ENCODE data around the gene CD248. TPM values are rescaled to one million over a fixed set of nuclear protein-coding genes. Genes with fewer than 3 reads are reported as not detected.
A peak's percentile ranks its signal among the peaks of the same experiment; 100 is the strongest.

The CD248 gene
- total RNA-seq, 1 donor from 2014 or later: 58.8 TPM

GRCh38 chr11:66328302-66329144, 11.7 kb upstream of the CD248 start:
- peak overlapping the region; percentile 75 for H3K4me2 ChIP-seq (ENCODE audit: low read length)
- H2AFZ ChIP-seq (ENCODE audit: low read depth, low read length): no peak overlapping the region
- TF ChIP-seq, protein P1, sequence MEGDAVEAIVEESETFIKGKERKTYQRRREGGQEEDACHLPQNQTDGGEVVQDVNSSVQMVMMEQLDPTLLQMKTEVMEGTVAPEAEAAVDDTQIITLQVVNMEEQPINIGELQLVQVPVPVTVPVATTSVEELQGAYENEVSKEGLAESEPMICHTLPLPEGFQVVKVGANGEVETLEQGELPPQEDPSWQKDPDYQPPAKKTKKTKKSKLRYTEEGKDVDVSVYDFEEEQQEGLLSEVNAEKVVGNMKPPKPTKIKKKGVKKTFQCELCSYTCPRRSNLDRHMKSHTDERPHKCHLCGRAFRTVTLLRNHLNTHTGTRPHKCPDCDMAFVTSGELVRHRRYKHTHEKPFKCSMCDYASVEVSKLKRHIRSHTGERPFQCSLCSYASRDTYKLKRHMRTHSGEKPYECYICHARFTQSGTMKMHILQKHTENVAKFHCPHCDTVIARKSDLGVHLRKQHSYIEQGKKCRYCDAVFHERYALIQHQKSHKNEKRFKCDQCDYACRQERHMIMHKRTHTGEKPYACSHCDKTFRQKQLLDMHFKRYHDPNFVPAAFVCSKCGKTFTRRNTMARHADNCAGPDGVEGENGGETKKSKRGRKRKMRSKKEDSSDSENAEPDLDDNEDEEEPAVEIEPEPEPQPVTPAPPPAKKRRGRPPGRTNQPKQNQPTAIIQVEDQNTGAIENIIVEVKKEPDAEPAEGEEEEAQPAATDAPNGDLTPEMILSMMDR (IDR thresholded peaks at IDR 0.05; ENCODE audit: insufficient read depth, low read depth, low read length): peak; percentile 83
- TF ChIP-seq EZH2 (IDR thresholded peaks at IDR 0.05; ENCODE audit: insufficient read depth, low read length): no peak
- peaks cover 5% of the 10 kb centered on the region for H3K36me3 Mint-ChIP-seq (ENCODE audit: low read depth, unreplicated experiment)
- H3K9me3 Mint-ChIP-seq (ENCODE audit: unreplicated experiment): peaks cover 2% of the 10 kb centered on the region
- H3K27me3 ChIP-seq (ENCODE audit: insufficient read depth, low read length): no peaks in the 10 kb centered on the region
- FAIRE-seq (peak; percentile 37), DNase-seq (ENCODE audit: low read depth) (no peak)
- no peaks in the 10 kb centered on the region for H3K27me3 Mint-ChIP-seq (ENCODE audit: low read depth, unreplicated experiment)
- H3K4me3 Mint-ChIP-seq (ENCODE audit: unreplicated experiment): peak overlapping the region; percentile 60
- peaks cover 35% of the 10 kb centered on the region for H3K4me1 Mint-ChIP-seq (ENCODE audit: low read depth, unreplicated experiment)
- H3K27ac ChIP-seq (ENCODE audit: low read depth, low read length): peak overlapping the region; percentile 84
- H4K20me1 ChIP-seq (ENCODE audit: insufficient read depth, low read length): peaks cover 25% of the 10 kb centered on the region
- H3K4me1 ChIP-seq (ENCODE audit: insufficient read depth, low read length): peaks cover 48% of the 10 kb centered on the region
- H3K9ac ChIP-seq (ENCODE audit: low read length): peak overlapping the region; percentile 74
- H3K4me3 ChIP-seq (ENCODE audit: insufficient read depth, low read depth, low read length): no peak overlapping the region
- H3K9me3 ChIP-seq (ENCODE audit: insufficient read depth, low read depth, low read length): no peaks in the 10 kb centered on the region
- peaks cover 3% of the 10 kb centered on the region for H3K36me3 ChIP-seq (ENCODE audit: insufficient read depth, low read length)
- H3K27ac Mint-ChIP-seq (ENCODE audit: unreplicated experiment): peak overlapping the region; percentile 84
- peaks cover 4% of the 10 kb centered on the region for H3K79me2 ChIP-seq (ENCODE audit: insufficient read depth, low read length)

- Mint-ChIP-seq H3K36me3 (ENCODE audit: low read depth, unreplicated experiment) (peaks cover 4% of the 10 kb centered on the region), H3K4me1 (ENCODE audit: low read depth, unreplicated experiment) (peaks cover 39% of the 10 kb centered on the region), H3K4me3 (ENCODE audit: unreplicated experiment) (no peak overlapping the region), H3K27me3 (ENCODE audit: low read depth, unreplicated experiment) (no peaks in the 10 kb centered on the region), H3K9me3 (ENCODE audit: unreplicated experiment) (peaks cover 2% of the 10 kb centered on the region), H3K27ac (ENCODE audit: unreplicated experiment) (peak overlapping the region; percentile 84)
- peaks cover 3% of the 10 kb centered on the region for H3K36me3 ChIP-seq (ENCODE audit: insufficient read depth, low read length)
- H2AFZ ChIP-seq (ENCODE audit: low read depth, low read length): no peak overlapping the region
- TF ChIP-seq, protein P1 (IDR thresholded peaks at IDR 0.05; ENCODE audit: insufficient read depth, low read depth, low read length): no peak
- no peak for TF ChIP-seq EZH2 (IDR thresholded peaks at IDR 0.05; ENCODE audit: insufficient read depth, low read length)
- H3K4me3 ChIP-seq (ENCODE audit: insufficient read depth, low read depth, low read length): no peak overlapping the region
- peak overlapping the region; percentile 84 for H3K27ac ChIP-seq (ENCODE audit: low read depth, low read length)
- H3K27me3 ChIP-seq (ENCODE audit: insufficient read depth, low read length): no peaks in the 10 kb centered on the region
- H3K79me2 ChIP-seq (ENCODE audit: insufficient read depth, low read length): no peaks in the 10 kb centered on the region
- peak overlapping the region; percentile 74 for H3K9ac ChIP-seq (ENCODE audit: low read length)
- peaks cover 19% of the 10 kb centered on the region for H4K20me1 ChIP-seq (ENCODE audit: insufficient read depth, low read length)
- no peak for DNase-seq (ENCODE audit: low read depth)
- H3K4me2 ChIP-seq (ENCODE audit: low read length): peak overlapping the region; percentile 75
- no peak for FAIRE-seq
- H3K4me1 ChIP-seq (ENCODE audit: insufficient read depth, low read length): peaks cover 46% of the 10 kb centered on the region
- H3K9me3 ChIP-seq (ENCODE audit: insufficient read depth, low read depth, low read length): no peaks in the 10 kb centered on the region
These were observed 11.1 kb upstream of the CD248 start for GRCh38 chr11:66328031-66328301.

All from astrocyte (in vitro differentiated cells and primary cell).